Small intestine (tissue), 7 donors: ENCODE results near the gene U2AF1L4. TPM values are rescaled to one million over a fixed set of nuclear protein-coding genes. Genes with fewer than 3 reads are reported as not detected.
"Not testable (repeated sequence)": the region's sequence is repeated elsewhere in the genome, so short reads cannot be mapped to it uniquely, and the experiment has no call there.

Experiments used
- DNase-seq, 2 donors: peaks; one replicate each; pipeline versions ENCODE4 v3.0.0 to v3.0.0-alpha.2; 2013
- FAIRE-seq: peaks from 2 replicates; lab custom pipeline; 2012; peaks lifted over from hg19 to GRCh38; lab: Jason Lieb, UNC
- H3K27ac ChIP-seq, 3 donors: one replicate each; pipeline ENCODE4 v1.5.1; 2013; ENCODE audit warnings: low read length in 2 of 3, mild to moderate bottlenecking in 2 of 3, control low read depth in 1 of 3, inconsistent platforms in 1 of 3, low read depth in 1 of 3, moderate library complexity in 1 of 3
- H3K27me3 ChIP-seq, 3 donors: one replicate each; pipeline ENCODE4 v1.6.1; 2013; ENCODE audit warnings: low read length in 3 of 3, inconsistent platforms in 1 of 3; ENCODE audit not compliant: control insufficient read depth in 3 of 3, insufficient read depth in 3 of 3
- H3K36me3 ChIP-seq, 3 donors: one replicate each; pipeline ENCODE4 v1.6.1; 2013; ENCODE audit warnings: low read length in 3 of 3, inconsistent platforms in 1 of 3, low read depth in 1 of 3, mild to moderate bottlenecking in 1 of 3, moderate library complexity in 1 of 3; ENCODE audit not compliant: control insufficient read depth in 3 of 3, insufficient read depth in 2 of 3
- H3K4me1 ChIP-seq, 3 donors: one replicate each; pipeline ENCODE4 v1.6.1; 2013; ENCODE audit warnings: low read length in 2 of 3, inconsistent platforms in 1 of 3, low read depth in 1 of 3, mild to moderate bottlenecking in 1 of 3, moderate library complexity in 1 of 3; ENCODE audit not compliant: control insufficient read depth in 3 of 3, insufficient read depth in 2 of 3
- H3K4me3 ChIP-seq, 3 donors: one replicate each; pipeline ENCODE4 v1.5.1; 2013; ENCODE audit warnings: low read length in 3 of 3, control low read depth in 1 of 3, inconsistent platforms in 1 of 3, low read depth in 1 of 3, mild to moderate bottlenecking in 1 of 3, moderate library complexity in 1 of 3
- H3K9me3 ChIP-seq, 2 donors: one replicate each; pipeline ENCODE4 v1.6.1; 2013; ENCODE audit warnings: low read depth in 1 of 2, low read length in 1 of 2; ENCODE audit not compliant: control insufficient read depth in 2 of 2, insufficient read depth in 1 of 2
- WGBS, 3 donors: extraction: QIAGEN DNeasy Blood & Tissue Kit; methylation state at CpG; one replicate each; pipeline ENCODE4 v1.1.7; 2013; 5-methylcytosine and 5-hydroxymethylcytosine counted together
- polyA plus RNA-seq, 4 donors: library from polyadenylated mRNA; stranded (reverse) in 3 of 4; unstranded in 1 of 4; fragments of 200-250 nt in 3 of 4; fragments of 120-200 nt in 1 of 4; gene quantifications; one replicate each; pipeline versions ENCODE4 v1.2.1 to v1.2.3, GENCODE V29; 2013
- donor health status: healthy with polysubstance abuse.
- donor health status: control.
- donor health status: control.
- donor health status: Bipolar disorder and iron deficiency.
- donor health status: healthy.

Gene U2AF1L4
- polyA plus RNA-seq, 4 donors, result 14.6 to 99.7 (median 34.7) TPM

DNA sequence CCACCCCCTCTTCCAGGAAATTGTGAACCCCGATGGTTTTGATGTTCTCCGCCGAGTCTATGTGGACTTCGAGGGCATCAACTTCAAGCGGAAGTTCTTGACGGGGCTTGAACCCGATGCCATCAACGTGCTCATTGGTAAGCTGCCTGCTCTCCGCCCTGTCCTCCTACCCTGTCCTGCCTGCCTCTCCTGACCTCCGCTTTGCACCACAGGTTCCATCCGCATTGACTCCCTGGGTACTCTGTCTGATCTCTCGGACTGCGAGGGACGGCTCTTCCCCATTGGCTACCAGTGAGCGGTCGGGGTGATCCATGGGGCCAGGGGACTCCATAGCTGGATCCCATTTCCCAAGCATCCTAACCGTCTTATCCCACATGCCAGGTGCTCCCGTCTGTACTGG is 14.9 kb downstream of the U2AF1L4 start:
- no peaks in the 10 kb centered on the region for H3K4me1 ChIP-seq
- FAIRE-seq (no peak), DNase-seq (no peak)
- no peak overlapping the region for H3K4me3 ChIP-seq
- H3K9me3 ChIP-seq, result no peaks in the 10 kb centered on the region
- no peak overlapping the region for H3K27ac ChIP-seq
- H3K27me3 ChIP-seq, result no peaks in the 10 kb centered on the region
- WGBS, 3 donors, result 95 to 96% (median 95%) methylated on average over 18 of the region's 18 CpGs
- peaks cover 36 to 98% (median 62%) of the 10 kb centered on the region in 3 donors for H3K36me3 ChIP-seq

GRCh38 chr19:35729763-35730162 is 15.5 kb downstream of the U2AF1L4 start:
- no peak for FAIRE-seq
- no peak overlapping the region for H3K27ac ChIP-seq

GRCh38 chr19:35729021-35729420 is 16.2 kb downstream of the U2AF1L4 start:
- no peak overlapping the region for H3K4me3 ChIP-seq
- H3K4me1 ChIP-seq, result no peaks in the 10 kb centered on the region
- H3K27me3 ChIP-seq, result no peaks in the 10 kb centered on the region
- DNase-seq (no peak), FAIRE-seq (no peak)
- WGBS, 3 donors, result 90 to 92% (median 91%) methylated on average over 18 of the region's 18 CpGs
- H3K9me3 ChIP-seq, result no peaks in the 10 kb centered on the region
- H3K27ac ChIP-seq, result no peak overlapping the region
- H3K36me3 ChIP-seq, result peaks cover 46 to 98% (median 68%) of the 10 kb centered on the region in 3 donors

More at GRCh38 chr19:35729763-35730162, 15.5 kb downstream of the U2AF1L4 start:
- Histone ChIP-seq H3K36me3 (peaks cover 42 to 98% (median 67%) of the 10 kb centered on the region in 3 donors), H3K4me3 (no peak overlapping the region), H3K9me3 (no peaks in the 10 kb centered on the region), H3K4me1 (no peaks in the 10 kb centered on the region), H3K27me3 (no peaks in the 10 kb centered on the region)
- WGBS, 3 donors, result 91 to 97% (median 96%) methylated on average over 11 of the region's 11 CpGs
- DNase-seq, result no peak

DNA sequence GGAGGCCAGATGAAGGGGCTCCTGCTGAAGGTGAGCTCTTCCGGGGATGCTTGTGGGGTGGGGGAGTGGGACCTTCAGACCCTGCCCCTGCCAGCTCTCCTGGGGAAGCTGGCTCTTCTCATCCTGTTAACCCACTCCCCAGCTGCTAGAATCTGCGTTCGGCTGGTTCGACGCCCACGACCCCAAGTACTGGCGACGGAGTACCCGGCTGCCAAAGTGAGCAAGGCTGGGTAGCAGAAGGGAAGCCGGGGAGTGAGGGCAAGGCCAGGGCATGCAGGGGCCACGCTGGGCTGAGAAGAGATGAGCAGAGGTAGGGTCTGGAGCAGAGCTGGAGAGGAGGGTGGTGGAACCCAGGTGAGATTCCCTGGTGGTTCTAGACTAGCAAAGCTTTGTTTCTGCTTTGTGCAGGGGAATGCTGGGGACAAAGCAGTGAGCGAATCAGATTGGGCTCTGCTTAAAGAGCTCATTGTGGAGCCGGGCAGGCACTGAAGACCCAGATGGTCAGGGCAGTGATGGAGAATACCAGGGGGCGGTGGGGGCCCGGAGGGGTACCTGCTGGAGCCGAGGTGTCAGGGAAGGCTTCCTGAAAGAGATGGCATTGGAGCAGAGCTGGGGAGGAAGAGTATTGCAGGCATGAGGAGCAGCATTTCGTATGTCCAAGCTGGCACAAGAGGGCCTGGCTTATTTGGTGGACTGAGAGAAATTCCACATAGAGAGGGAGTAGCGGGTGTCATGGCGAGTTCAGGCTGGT is 17.1 kb downstream of the U2AF1L4 start:
- no peaks in the 10 kb centered on the region for H3K9me3 ChIP-seq
- peaks cover 51 to 98% (median 64%) of the 10 kb centered on the region in 3 donors for H3K36me3 ChIP-seq
- H3K4me3 ChIP-seq, result no peak overlapping the region
- WGBS, 3 donors, result 92 to 93% (median 92%) methylated on average over 19 of the region's 19 CpGs
- H3K27ac ChIP-seq, result no peak overlapping the region
- no peaks in the 10 kb centered on the region for H3K4me1 ChIP-seq
- H3K27me3 ChIP-seq, result no peaks in the 10 kb centered on the region
- FAIRE-seq (no peak), DNase-seq (no peak)

GRCh38 chr19:35727053-35727955 is 17.9 kb downstream of the U2AF1L4 start:
- H3K27ac ChIP-seq, result no peak overlapping the region
- H3K9me3 ChIP-seq, result no peaks in the 10 kb centered on the region
- H3K4me1 ChIP-seq, result no peaks in the 10 kb centered on the region
- H3K27me3 ChIP-seq, result no peaks in the 10 kb centered on the region
- FAIRE-seq (no peak), DNase-seq (no peak)
- H3K4me3 ChIP-seq, result no peak overlapping the region
- 95 to 97% (median 96%) methylated on average over 24 to 25 of the region's 25 CpGs for WGBS, 3 donors
- peaks cover 48 to 99% (median 65%) of the 10 kb centered on the region in 3 donors for H3K36me3 ChIP-seq

GRCh38 chr19:35725216-35725861 is 19.9 kb downstream of the U2AF1L4 start:
- 95 to 98% (median 95%) methylated on average over 22 to 23 of the region's 23 CpGs for WGBS, 3 donors
- DNase-seq (no peak), FAIRE-seq (no peak)
- Histone ChIP-seq H3K36me3 (peaks cover 50 to 97% (median 54%) of the 10 kb centered on the region in 3 donors), H3K4me3 (no peak overlapping the region), H3K9me3 (no peaks in the 10 kb centered on the region), H3K4me1 (no peaks in the 10 kb centered on the region), H3K27me3 (no peaks in the 10 kb centered on the region), H3K27ac (no peak overlapping the region)

DNA sequence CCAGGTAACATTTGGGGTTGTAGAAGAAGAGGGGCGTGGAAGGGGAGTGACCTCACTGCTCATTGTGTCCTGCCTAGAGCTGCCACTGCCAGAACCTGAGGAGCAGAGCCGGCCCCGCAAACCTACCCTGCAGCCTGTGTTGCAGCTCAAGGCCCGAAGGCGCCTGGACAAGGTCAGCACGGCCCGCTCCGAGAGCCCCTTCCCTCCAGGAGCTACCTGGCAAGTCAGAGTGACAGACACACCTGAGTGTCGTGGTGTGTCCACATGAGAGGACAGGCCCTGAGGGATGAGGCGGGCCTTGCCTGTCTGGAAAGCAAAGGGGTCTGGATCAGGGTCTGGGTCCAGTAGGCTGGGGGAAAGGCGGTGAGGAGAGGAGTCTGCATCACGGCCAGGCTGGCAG is 20.7 kb downstream of the U2AF1L4 start:
- FAIRE-seq (no peak), DNase-seq (no peak)
- Histone ChIP-seq H3K36me3 (peaks cover 45 to 96% (median 46%) of the 10 kb centered on the region in 3 donors), H3K27ac (no peak overlapping the region), H3K27me3 (no peaks in the 10 kb centered on the region), H3K4me3 (no peak overlapping the region), H3K4me1 (peaks cover 0 to 2% (median 0%) of the 10 kb centered on the region in 3 donors), H3K9me3 (no peaks in the 10 kb centered on the region)
- WGBS, 3 donors, result 97 to 98% (median 98%) methylated on average over 11 to 12 of the region's 12 CpGs

GRCh38 chr19:35724132-35724531 is 21.1 kb downstream of the U2AF1L4 start:
- H3K27me3 ChIP-seq, H3K9me3 ChIP-seq, H3K27ac ChIP-seq, H3K4me1 ChIP-seq, FAIRE-seq, H3K4me3 ChIP-seq, DNase-seq: not testable (repeated sequence)
- WGBS, 3 donors, result 93 to 96% (median 94%) methylated on average over 7 of the region's 7 CpGs
- H3K36me3 ChIP-seq, result peaks cover 45 to 95% (median 45%) of the 10 kb centered on the region in 3 donors
